ENCODE measurements around the gene R3HDM4. TPM values are rescaled to one million over a fixed set of nuclear protein-coding genes. Genes with fewer than 3 reads are reported as not detected.

Gene R3HDM4
- total and polyA plus RNA-seq, 9 of the 15 experiments (the other 6 are each of a cell fraction or from before 2014, with no cell fraction given): 3.2 to 154 (median 59.0) TPM

DNA sequence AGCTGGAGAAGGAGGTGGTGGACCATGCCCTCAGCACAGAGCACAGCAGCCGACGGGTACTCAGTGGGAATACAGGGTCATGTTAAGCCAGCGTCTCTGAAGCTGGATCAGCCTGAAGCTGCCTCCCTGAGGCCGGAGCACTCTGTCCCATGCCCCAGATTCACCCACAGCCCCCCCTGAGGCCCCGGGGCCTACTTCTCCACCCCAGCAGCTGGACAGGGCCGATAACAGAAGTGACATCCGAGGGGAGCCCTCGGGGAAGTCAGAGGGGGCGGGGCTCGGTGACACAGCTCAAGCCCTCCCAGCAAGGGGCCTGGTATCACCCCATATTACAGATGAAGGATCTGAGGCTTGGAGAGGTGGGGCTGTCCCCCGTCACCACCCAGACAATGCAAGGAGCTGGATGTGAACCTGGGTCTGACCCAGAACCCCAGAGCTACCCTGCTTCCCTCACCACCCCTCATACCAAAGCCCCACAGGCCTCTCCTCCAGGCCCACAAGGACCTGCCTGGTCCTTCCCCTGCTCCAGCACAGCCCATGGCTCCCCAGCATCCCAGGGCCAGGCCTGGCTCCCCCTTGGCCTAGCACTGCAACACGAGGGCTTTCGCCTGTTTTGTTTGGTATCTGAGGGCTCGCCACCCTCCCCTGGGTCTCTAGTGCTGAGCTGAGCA lies 5.7 kb downstream of the R3HDM4 start (continued):
- TF ChIP-seq, protein P1, sequence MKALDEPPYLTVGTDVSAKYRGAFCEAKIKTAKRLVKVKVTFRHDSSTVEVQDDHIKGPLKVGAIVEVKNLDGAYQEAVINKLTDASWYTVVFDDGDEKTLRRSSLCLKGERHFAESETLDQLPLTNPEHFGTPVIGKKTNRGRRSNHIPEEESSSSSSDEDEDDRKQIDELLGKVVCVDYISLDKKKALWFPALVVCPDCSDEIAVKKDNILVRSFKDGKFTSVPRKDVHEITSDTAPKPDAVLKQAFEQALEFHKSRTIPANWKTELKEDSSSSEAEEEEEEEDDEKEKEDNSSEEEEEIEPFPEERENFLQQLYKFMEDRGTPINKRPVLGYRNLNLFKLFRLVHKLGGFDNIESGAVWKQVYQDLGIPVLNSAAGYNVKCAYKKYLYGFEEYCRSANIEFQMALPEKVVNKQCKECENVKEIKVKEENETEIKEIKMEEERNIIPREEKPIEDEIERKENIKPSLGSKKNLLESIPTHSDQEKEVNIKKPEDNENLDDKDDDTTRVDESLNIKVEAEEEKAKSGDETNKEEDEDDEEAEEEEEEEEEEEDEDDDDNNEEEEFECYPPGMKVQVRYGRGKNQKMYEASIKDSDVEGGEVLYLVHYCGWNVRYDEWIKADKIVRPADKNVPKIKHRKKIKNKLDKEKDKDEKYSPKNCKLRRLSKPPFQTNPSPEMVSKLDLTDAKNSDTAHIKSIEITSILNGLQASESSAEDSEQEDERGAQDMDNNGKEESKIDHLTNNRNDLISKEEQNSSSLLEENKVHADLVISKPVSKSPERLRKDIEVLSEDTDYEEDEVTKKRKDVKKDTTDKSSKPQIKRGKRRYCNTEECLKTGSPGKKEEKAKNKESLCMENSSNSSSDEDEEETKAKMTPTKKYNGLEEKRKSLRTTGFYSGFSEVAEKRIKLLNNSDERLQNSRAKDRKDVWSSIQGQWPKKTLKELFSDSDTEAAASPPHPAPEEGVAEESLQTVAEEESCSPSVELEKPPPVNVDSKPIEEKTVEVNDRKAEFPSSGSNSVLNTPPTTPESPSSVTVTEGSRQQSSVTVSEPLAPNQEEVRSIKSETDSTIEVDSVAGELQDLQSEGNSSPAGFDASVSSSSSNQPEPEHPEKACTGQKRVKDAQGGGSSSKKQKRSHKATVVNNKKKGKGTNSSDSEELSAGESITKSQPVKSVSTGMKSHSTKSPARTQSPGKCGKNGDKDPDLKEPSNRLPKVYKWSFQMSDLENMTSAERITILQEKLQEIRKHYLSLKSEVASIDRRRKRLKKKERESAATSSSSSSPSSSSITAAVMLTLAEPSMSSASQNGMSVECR (CRISPR knock-in tag; IDR thresholded peaks at IDR 0.05): peak; percentile 65; the same call in 1 of the 2 replicates
- TF ChIP-seq HMG20A (CRISPR knock-in tag; conservative IDR thresholded peaks at IDR 0.05): no peak
- peak; percentile 76 for TF ChIP-seq MEIS2 (IDR thresholded peaks at IDR 0.05; ENCODE audit: partially characterized antibody)
- peak; percentile 94 for TF ChIP-seq TAL1 (IDR thresholded peaks at IDR 0.05)
- peak; percentile 70 for TF ChIP-seq FOSL1 (tag; conservative IDR thresholded peaks at IDR 0.05)
- TF ChIP-seq, protein P2, sequence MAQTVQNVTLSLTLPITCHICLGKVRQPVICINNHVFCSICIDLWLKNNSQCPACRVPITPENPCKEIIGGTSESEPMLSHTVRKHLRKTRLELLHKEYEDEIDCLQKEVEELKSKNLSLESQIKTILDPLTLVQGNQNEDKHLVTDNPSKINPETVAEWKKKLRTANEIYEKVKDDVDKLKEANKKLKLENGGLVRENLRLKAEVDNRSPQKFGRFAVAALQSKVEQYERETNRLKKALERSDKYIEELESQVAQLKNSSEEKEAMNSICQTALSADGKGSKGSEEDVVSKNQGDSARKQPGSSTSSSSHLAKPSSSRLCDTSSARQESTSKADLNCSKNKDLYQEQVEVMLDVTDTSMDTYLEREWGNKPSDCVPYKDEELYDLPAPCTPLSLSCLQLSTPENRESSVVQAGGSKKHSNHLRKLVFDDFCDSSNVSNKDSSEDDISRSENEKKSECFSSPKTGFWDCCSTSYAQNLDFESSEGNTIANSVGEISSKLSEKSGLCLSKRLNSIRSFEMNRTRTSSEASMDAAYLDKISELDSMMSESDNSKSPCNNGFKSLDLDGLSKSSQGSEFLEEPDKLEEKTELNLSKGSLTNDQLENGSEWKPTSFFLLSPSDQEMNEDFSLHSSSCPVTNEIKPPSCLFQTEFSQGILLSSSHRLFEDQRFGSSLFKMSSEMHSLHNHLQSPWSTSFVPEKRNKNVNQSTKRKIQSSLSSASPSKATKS (CRISPR knock-in tag; IDR thresholded peaks at IDR 0.05): no peak
- TF ChIP-seq GTF2E2 (tag; IDR thresholded peaks at IDR 0.05): peak; percentile 36; the same call in 1 of the 2 replicates
- no peak for TF ChIP-seq RFX7 (CRISPR knock-in tag; IDR thresholded peaks at IDR 0.05)
- TF ChIP-seq SIX5 (IDR thresholded peaks at IDR 0.05; ENCODE audit: borderline replicate concordance in 1 of 2, insufficient read depth in 1 of 2, low read depth in 1 of 2, low read length in 2 of 2): no peak
- TF ChIP-seq GTF2A2 (tag; IDR thresholded peaks at IDR 0.05): no peak
- peak; percentile 81 for TF ChIP-seq PHF21A (IDR thresholded peaks at IDR 0.05; ENCODE audit: borderline replicate concordance, low read depth)
- no peak for TF ChIP-seq NFIX (CRISPR knock-in tag; IDR thresholded peaks at IDR 0.05; ENCODE audit: low read depth)
- no peak for TF ChIP-seq ZNF717 (CRISPR knock-in tag; IDR thresholded peaks at IDR 0.05)
- peak in 1 of 2 experiments; percentile 76; a peak in 1 of 4 replicates for TF ChIP-seq ARNT (IDR thresholded peaks at IDR 0.05)
- peak; percentile 89 for TF ChIP-seq TEAD4 (IDR thresholded peaks at IDR 0.05; ENCODE audit: low read length)
- TF ChIP-seq TEAD4 (CRISPR knock-in tag; IDR thresholded peaks at IDR 0.05; ENCODE audit: borderline replicate concordance): no peak
- TF ChIP-seq, protein P3, sequence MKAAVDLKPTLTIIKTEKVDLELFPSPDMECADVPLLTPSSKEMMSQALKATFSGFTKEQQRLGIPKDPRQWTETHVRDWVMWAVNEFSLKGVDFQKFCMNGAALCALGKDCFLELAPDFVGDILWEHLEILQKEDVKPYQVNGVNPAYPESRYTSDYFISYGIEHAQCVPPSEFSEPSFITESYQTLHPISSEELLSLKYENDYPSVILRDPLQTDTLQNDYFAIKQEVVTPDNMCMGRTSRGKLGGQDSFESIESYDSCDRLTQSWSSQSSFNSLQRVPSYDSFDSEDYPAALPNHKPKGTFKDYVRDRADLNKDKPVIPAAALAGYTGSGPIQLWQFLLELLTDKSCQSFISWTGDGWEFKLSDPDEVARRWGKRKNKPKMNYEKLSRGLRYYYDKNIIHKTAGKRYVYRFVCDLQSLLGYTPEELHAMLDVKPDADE (conservative IDR thresholded peaks at IDR 0.05; ENCODE audit: control insufficient read depth, low read depth, low read length): peak; percentile 78; the same call in 1 of the 2 replicates
- TF ChIP-seq PHB2 (IDR thresholded peaks at IDR 0.05; ENCODE audit: low read depth): peak; percentile 65; the same call in 1 of the 2 replicates
- 0 out of 2 replicates have a peak, but pooled peaks have one; percentile 62 for TF ChIP-seq ZBED1 (IDR thresholded peaks at IDR 0.05)
- peak; percentile 33 for TF ChIP-seq POLR2B (IDR thresholded peaks at IDR 0.05; ENCODE audit: low read depth, partially characterized antibody)
- TF ChIP-seq EP400 (IDR thresholded peaks at IDR 0.05): peak; percentile 70
- peak; percentile 48; the same call in 1 of the 2 replicates for TF ChIP-seq PYGO2 (tag; IDR thresholded peaks at IDR 0.05)

Data from K562 (cell line).